RKO (cell line): ENCODE measurements around the gene CA10.
A peak's percentile ranks its signal among the peaks of the same experiment; 100 is the strongest.

Source experiments
- DNase-seq: peaks from one replicate; pipeline ENCODE4 v3.0.0-alpha.2; 2016; ENCODE audit warnings: low spot score

The CA10 gene

GRCh38 chr17:52047086-52047485, 111.4 kb downstream of the CA10 start:
- no peak for DNase-seq

GRCh38 chr17:52041123-52041617, 117.3 kb downstream of the CA10 start:
- no peak for DNase-seq

GRCh38 chr17:52036416-52036815, 122.1 kb downstream of the CA10 start:
- no peak for DNase-seq

- no peak for DNase-seq
Observed at GRCh38 chr17:52035336-52035915, 123.1 kb downstream of the CA10 start.

GRCh38 chr17:52032454-52032853, 126.1 kb downstream of the CA10 start:
- DNase-seq = no peak

- DNase-seq = no peak
Observed at GRCh38 chr17:52030052-52030451, 128.5 kb downstream of the CA10 start.

- peak; percentile 63 for DNase-seq
Observed at GRCh38 chr17:52027620-52028295, 130.8 kb downstream of the CA10 start.

GRCh38 chr17:52027081-52027480, 131.4 kb downstream of the CA10 start:
- no peak for DNase-seq

- no peak for DNase-seq
Observed at GRCh38 chr17:52026075-52026474, 132.4 kb downstream of the CA10 start.

- DNase-seq = no peak
Observed at GRCh38 chr17:52025236-52025635, 133.3 kb downstream of the CA10 start.

- no peak for DNase-seq
Observed at GRCh38 chr17:52024300-52024870, 134.1 kb downstream of the CA10 start.

- DNase-seq = no peak
Observed at GRCh38 chr17:52011064-52011463, 147.4 kb downstream of the CA10 start.

GRCh38 chr17:51999654-52000053, 158.9 kb downstream of the CA10 start:
- no peak for DNase-seq

GRCh38 chr17:51997723-51998122, 160.8 kb downstream of the CA10 start:
- DNase-seq = no peak

- DNase-seq = peak; percentile 5
Observed at GRCh38 chr17:51995797-51996403, 162.6 kb downstream of the CA10 start.

- DNase-seq = no peak
Observed at GRCh38 chr17:51992864-51993416, 165.6 kb downstream of the CA10 start.

GRCh38 chr17:51971121-51971520, 187.4 kb downstream of the CA10 start:
- no peak for DNase-seq

- no peak for DNase-seq
Observed at GRCh38 chr17:51961689-51962088, 196.8 kb downstream of the CA10 start.

- DNase-seq = no peak
Observed at GRCh38 chr17:51957786-51958185, 200.7 kb downstream of the CA10 start.

- DNase-seq = no peak
Observed at GRCh38 chr17:51955245-51955644, 203.3 kb downstream of the CA10 start.

GRCh38 chr17:51954232-51954765, 204.2 kb downstream of the CA10 start:
- DNase-seq = no peak

- no peak for DNase-seq
Observed at GRCh38 chr17:51951741-51952140, 206.8 kb downstream of the CA10 start.
